HepG2 (cell line): ENCODE measurements around the gene ZNF491. TPM values are rescaled to one million over a fixed set of nuclear protein-coding genes. Genes with fewer than 3 reads are reported as not detected.

ENCODE experiments used
- ATAC-seq: fragments of 200-7000 bp; cut with Tn5 transposase; 3 replicates; pipeline ENCODE4 v1.9.1; 2020; ENCODE audit warnings: mild to moderate bottlenecking, moderate library complexity
- BruUV-seq: library from RNA; stranded (reverse); fragments of 400-500 nt; replicated peaks from 2 replicates; lab custom pipeline; 2021; lab: Mats Ljungman, UMichigan
- CTCF ChIA-PET: fragments of 300-600 bp; formaldehyde crosslinking; extraction: SDS; loops from one replicate; lab custom pipeline; 2021; ENCODE audit warnings: low total read pairs, inconsistent platforms, low intra/inter-chr PET ratio; lab: Yijun Ruan, JAX
- POLR2A ChIA-PET: fragments of 350-600 bp; sonication (Branson Sonifier 250); formaldehyde crosslinking; loops from one replicate; lab custom pipeline; 2020; ENCODE audit warnings: antibody characterized with exemption, inconsistent platforms; lab: Yijun Ruan, JAX
- DNase-seq: peaks from one replicate; pipeline ENCODE4 v3.0.0-alpha.2; 2015; ENCODE audit warnings: low spot score
- FAIRE-seq: peaks from 3 replicates; lab custom pipeline; 2011; peaks lifted over from hg19 to GRCh38; lab: Jason Lieb, UNC
- H2AFZ ChIP-seq: one replicate; pipeline ENCODE4 v1.6.1; 2011; ENCODE audit warnings: low read length, inconsistent platforms
- H3K27ac ChIP-seq: fragments of 300-600 bp; 3 replicates; pipeline ENCODE4 v1.8.0; 2011; ENCODE audit warnings: mixed run types, mild to moderate bottlenecking, mixed read lengths, low read length, inconsistent platforms; ENCODE audit not compliant: insufficient read depth; ENCODE audit errors: extremely low read length
- H3K27me3 ChIP-seq, 2 experiments: fragments of 200-600 bp in 1 of 2; 2 replicates in 1 of 2; 3 replicates in 1 of 2; pipeline versions ENCODE4 v1.6.0 to v1.8.0; 2011; ENCODE audit warnings: low read length in 2 of 2, mild to moderate bottlenecking in 2 of 2, moderate library complexity in 2 of 2, inconsistent platforms in 1 of 2; ENCODE audit not compliant: insufficient read depth in 2 of 2, control insufficient read depth in 1 of 2
- H3K36me3 ChIP-seq, 2 experiments: fragments of 200-600 bp in 1 of 2; replicated peaks in 1 of 2; 2 replicates in 1 of 2; 3 replicates in 1 of 2; pipeline versions ENCODE4 v1.5.1 to v1.8.0; 2011; ENCODE audit warnings: low read length in 2 of 2, inconsistent platforms in 1 of 2; ENCODE audit not compliant: insufficient read depth in 2 of 2, control insufficient read depth in 1 of 2
- H3K4me1 ChIP-seq: 2 replicates; pipeline ENCODE4 v1.5.1; 2012; ENCODE audit warnings: low read length, inconsistent platforms; ENCODE audit not compliant: insufficient read depth
- H3K4me2 ChIP-seq: 2 replicates; pipeline ENCODE4 v1.6.0; 2011; ENCODE audit warnings: low read depth, low read length, inconsistent platforms
- H3K4me3 ChIP-seq, 3 experiments: fragments of 200-600 bp in 1 of 3; sonication (generic), shearing (Covaris generic) in 1 of 3; replicated peaks in 1 of 3; 2 replicates each; pipeline ENCODE4 v1.5.1; 2011 to 2016; ENCODE audit warnings: low read length in 3 of 3, inconsistent platforms in 2 of 3, low read depth in 2 of 3, mild to moderate bottlenecking in 2 of 3, control low read depth in 1 of 3, mixed read lengths in 1 of 3; ENCODE audit not compliant: insufficient read depth in 1 of 3
- H3K79me2 ChIP-seq: one replicate; pipeline ENCODE4 v1.6.1; 2011; ENCODE audit warnings: low read length, inconsistent platforms; ENCODE audit not compliant: insufficient read depth
- H3K9ac ChIP-seq: 2 replicates; pipeline ENCODE4 v1.6.0; 2011; ENCODE audit warnings: mild to moderate bottlenecking, low read depth, low read length, inconsistent platforms; ENCODE audit not compliant: insufficient read depth
- H3K9me3 ChIP-seq: 2 replicates; pipeline ENCODE4 v1.5.1; 2012; ENCODE audit warnings: mild to moderate bottlenecking, low read length
- H4K20me1 ChIP-seq: 2 replicates; pipeline ENCODE4 v1.6.0; 2011; ENCODE audit warnings: inconsistent platforms, mild to moderate bottlenecking, low read length, moderate library complexity; ENCODE audit not compliant: insufficient read depth
- AGO1 ChIP-seq: fragments of 200-400 bp; formaldehyde crosslinking; IDR thresholded peaks from 2 replicates; pipeline ENCODE4 v1.6.1; 2017; ENCODE audit warnings: mild to moderate bottlenecking, low read depth, low read length, moderate library complexity; ENCODE audit not compliant: poor library complexity, severe bottlenecking
- AGO2 ChIP-seq: fragments of 200-400 bp; formaldehyde crosslinking; optimal IDR thresholded peaks from 2 replicates; pipeline ENCODE3; 2017; ENCODE audit warnings: mild to moderate bottlenecking, low read depth, low read length, moderate library complexity
- CTCF ChIP-seq: sonication (generic); formaldehyde crosslinking; IDR thresholded peaks from 2 replicates; pipeline ENCODE4 v1.5.0; 2020; ENCODE audit warnings: mild to moderate bottlenecking, missing genetic modification reagents, moderate library complexity
- RAD51 ChIP-seq: fragments of 450-650 bp; IDR thresholded peaks from 2 replicates; pipeline ENCODE4 v1.6.1; 2016; ENCODE audit warnings: borderline replicate concordance
- ZNF207 ChIP-seq: fragments of 450-650 bp; IDR thresholded peaks from 2 replicates; pipeline ENCODE4 v1.6.1; 2016; ENCODE audit warnings: antibody characterized with exemption, borderline replicate concordance
- ZNF335 ChIP-seq: sonication (generic); formaldehyde crosslinking; IDR thresholded peaks from 2 replicates; pipeline ENCODE4 v1.4.0; 2020; ENCODE audit warnings: missing genetic modification reagents
- ZNF34 ChIP-seq: sonication (generic); formaldehyde crosslinking; IDR thresholded peaks from 2 replicates; pipeline ENCODE4 v1.4.0; 2020; ENCODE audit warnings: mild to moderate bottlenecking, missing genetic modification reagents, borderline replicate concordance
- ZNF530 ChIP-seq: sonication (generic); formaldehyde crosslinking; IDR thresholded peaks from 2 replicates; pipeline ENCODE4 v1.5.0; 2020; ENCODE audit warnings: low read depth, mild to moderate bottlenecking, missing genetic modification reagents
- ZNF619 ChIP-seq: sonication (generic); formaldehyde crosslinking; IDR thresholded peaks from 2 replicates; pipeline ENCODE4 v1.4.0; 2020; ENCODE audit warnings: mild to moderate bottlenecking, missing genetic modification reagents
- WGBS: methylation state at CpG from one replicate; pipeline ENCODE4 v1.1.6; 2017; ENCODE audit warnings: low lambda C conversion rate; 5-methylcytosine and 5-hydroxymethylcytosine counted together
- in situ Hi-C: cut with HindIII; loops from 2 replicates; pipeline ENCODE4 v1.10.0; 2017; ENCODE audit warnings: low pct_unique_long_range_greater_than_20kb; ENCODE audit not compliant: extremely low pct_ligation_motif_present
- intact Hi-C: fragments of 100-400 bp; cut with micrococcal nuclease; formaldehyde crosslinking; loops from one replicate; pipeline ENCODE4 v1.10.0; 2022; ENCODE audit not compliant: unreplicated experiment
- polyA plus RNA-seq, 8 experiments: library from polyadenylated mRNA; depleted of rRNA in 3 of 8; stranded (reverse) in 7 of 8; unstranded in 1 of 8; fragments of >200 nt; fragmentation: Illumina TruSeq in 4 of 8; extraction: Trizol in 4 of 8; gene quantifications; 2 replicates each; pipeline versions ENCODE4 v1.2.1 to v1.2.3, GENCODE V29; 2011 to 2016; ENCODE audit warnings: low read depth in 4 of 8, missing spikeins in 1 of 8, mixed read lengths in 1 of 8; ENCODE audit not compliant: insufficient read depth in 1 of 8
- total RNA-seq, 5 experiments: library from RNA; depleted of rRNA; stranded (reverse); fragments of >200 nt; fragmentation: Illumina TruSeq; extraction: Trizol; gene quantifications; 2 replicates each; pipeline ENCODE4 v1.2.3, GENCODE V29; 2016; ENCODE audit warnings: low read depth in 1 of 5

ZNF491 gene
- total and polyA plus RNA-seq, 2 of the 13 experiments (the other 11 are each of a cell fraction or from before 2014, with no cell fraction given): 0.57 to 2.2 TPM

GRCh38 chr19:11798391-11799330 is at the start of gene ZNF491 (continued):
- TF ChIP-seq AGO1 (no peak), AGO2 (no peak), ZNF619 (CRISPR knock-in tag) (no peak), ZNF335 (CRISPR knock-in tag) (no peak)

- 3% methylated on average over 2 of the region's 2 CpGs for WGBS
- DNase-seq (no peak), FAIRE-seq (no peak), ATAC-seq (no peak)
- Histone ChIP-seq H3K4me2 (no peak overlapping the region), H4K20me1 (no peaks in the 10 kb centered on the region), H3K4me1 (no peaks in the 10 kb centered on the region), H3K36me3 (no peaks in the 10 kb centered on the region), H3K9me3 (peaks cover 8% of the 10 kb centered on the region), H3K79me2 (no peaks in the 10 kb centered on the region), H3K27me3 (0 out of 5 replicates have a peak, but pooled peaks cover 0 to 3% of the 10 kb centered on the region in 2 experiments), H3K27ac (no peak overlapping the region), H3K4me3 (no peak overlapping the region), H2AFZ (no peak overlapping the region), H3K9ac (no peak overlapping the region)
- TF ChIP-seq CTCF (CRISPR knock-in tag): no peak
- TF ChIP-seq ZNF335 (CRISPR knock-in tag): no peak
- TF ChIP-seq ZNF207: no peak
- TF ChIP-seq ZNF34 (CRISPR knock-in tag): no peak
- no peak for TF ChIP-seq ZNF530 (CRISPR knock-in tag)
- peak; percentile 63; the same call in 1 of the 2 replicates for TF ChIP-seq RAD51
- ChIA-PET CTCF (no interaction called here), POLR2A (interaction anchor here (0.6 kb wide), 1 partner anchor 9 kb away, joined by 3 read pairs; no protein-coding TSS in a partner anchor)
- intact Hi-C loops: no loop called here
- in situ Hi-C loops: no loop called here
- no TSS peak for BruUV-seq
These were observed 48.6 kb upstream of the ZNF491 start for GRCh38 chr19:11749751-11750150.
